ENCODE measurements around the gene PKN3. TPM values are rescaled to one million over a fixed set of nuclear protein-coding genes. Genes with fewer than 3 reads are reported as not detected.
"Not testable (repeated sequence)": the region's sequence is repeated elsewhere in the genome, so short reads cannot be mapped to it uniquely, and the experiment has no call there.

Gene PKN3
- total and polyA plus RNA-seq, 2 of the 13 experiments (the other 11 are each of a cell fraction or from before 2014, with no cell fraction given), result 10.5 to 13.2 TPM

- no peak overlapping the region for H2AFZ ChIP-seq (ENCODE audit: low read length)
- peak overlapping the region; percentile 71 to 81 (median 77) for H3K4me3 ChIP-seq (replicated peaks in 1 of 3; ENCODE audit: insufficient read depth in 1 of 3, low read depth in 2 of 3, low read length in 3 of 3)
- H3K27ac ChIP-seq (ENCODE audit: extremely low read length, insufficient read depth, low read length), result peak overlapping the region; percentile 61
- H3K4me2 ChIP-seq (ENCODE audit: low read depth, low read length), result peak overlapping the region; percentile 74
- FAIRE-seq (no peak), ATAC-seq (no peak), DNase-seq (ENCODE audit: low spot score) (no peak)
- H3K36me3 ChIP-seq (replicated peaks in 1 of 2; ENCODE audit: control insufficient read depth in 1 of 2, insufficient read depth in 2 of 2, low read length in 2 of 2), result peaks cover 6 to 32% of the 10 kb centered on the region in 2 experiments; a peak in 4 of 5 replicates
- no TSS peak for BruUV-seq (replicated peaks)
- H3K9me3 ChIP-seq (ENCODE audit: low read length), result peaks cover 3% of the 10 kb centered on the region; the same call in 1 of the 2 replicates
- intact Hi-C loops (cut with micrococcal nuclease; ENCODE audit: unreplicated experiment), result no loop called here
- H3K4me1 ChIP-seq (ENCODE audit: insufficient read depth, low read length), result peaks cover 48% of the 10 kb centered on the region
- TF ChIP-seq HIVEP1 (CRISPR knock-in tag; IDR thresholded peaks at IDR 0.05) (no peak), ZNF543 (CRISPR knock-in tag; IDR thresholded peaks at IDR 0.05) (no peak), ARNTL (CRISPR knock-in tag; IDR thresholded peaks at IDR 0.05) (no peak), ZNF652 (CRISPR knock-in tag; IDR thresholded peaks at IDR 0.05; ENCODE audit: borderline replicate concordance, low read depth) (no peak), ZNF761 (CRISPR knock-in tag; conservative IDR thresholded peaks at IDR 0.05) (0 out of 2 replicates have a peak, but pooled peaks have one; percentile 16), ZSCAN20 (CRISPR knock-in tag; IDR thresholded peaks at IDR 0.05; ENCODE audit: borderline replicate concordance) (no peak), ZSCAN29 (CRISPR knock-in tag; conservative IDR thresholded peaks at IDR 0.05) (no peak), SIX1 (CRISPR knock-in tag; IDR thresholded peaks at IDR 0.05; ENCODE audit: borderline replicate concordance) (no peak)
- H3K79me2 ChIP-seq (ENCODE audit: insufficient read depth, low read length), result peaks cover 41% of the 10 kb centered on the region
- ChIA-PET POLR2A (interaction anchor here (0.8 kb wide), 1 partner anchor 33 kb away, joined by 4 read pairs; the partner anchor contains the start of gene DYNC2I2), CTCF (ENCODE audit: low intra/inter-chr PET ratio, low total read pairs) (no interaction called here)
- 2% methylated on average over 5 of the region's 5 CpGs for WGBS (ENCODE audit: low lambda C conversion rate)
- in situ Hi-C loops (cut with HindIII; ENCODE audit: extremely low pct_ligation_motif_present, low pct_unique_long_range_greater_than_20kb), result no loop called here
- peak overlapping the region; percentile 83 for H3K9ac ChIP-seq (ENCODE audit: insufficient read depth, low read depth, low read length)
- peaks cover 19% of the 10 kb centered on the region for H4K20me1 ChIP-seq (ENCODE audit: insufficient read depth, low read length)
- H3K27me3 ChIP-seq (ENCODE audit: control insufficient read depth in 1 of 2, insufficient read depth in 2 of 2, low read length in 2 of 2), result no peaks in the 10 kb centered on the region
These were observed 11.6 kb upstream of the PKN3 start for GRCh38 chr9:128690684-128691034.

GRCh38 chr9:128693738-128694137 is 8.6 kb upstream of the PKN3 start:
- H3K9ac ChIP-seq (ENCODE audit: insufficient read depth, low read depth, low read length); H3K9me3 ChIP-seq (ENCODE audit: low read length); H3K27me3 ChIP-seq (ENCODE audit: control insufficient read depth in 1 of 2, insufficient read depth in 2 of 2, low read length in 2 of 2); FAIRE-seq; intact Hi-C loops (cut with micrococcal nuclease; ENCODE audit: unreplicated experiment); DNase-seq (ENCODE audit: low spot score); ATAC-seq; CTCF ChIA-PET (ENCODE audit: low intra/inter-chr PET ratio, low total read pairs); H3K4me3 ChIP-seq (replicated peaks in 1 of 3; ENCODE audit: insufficient read depth in 1 of 3, low read depth in 2 of 3, low read length in 3 of 3); H3K4me2 ChIP-seq (ENCODE audit: low read depth, low read length); in situ Hi-C loops (cut with HindIII; ENCODE audit: extremely low pct_ligation_motif_present, low pct_unique_long_range_greater_than_20kb); POLR2A ChIA-PET; H3K27ac ChIP-seq (ENCODE audit: extremely low read length, insufficient read depth, low read length); H2AFZ ChIP-seq (ENCODE audit: low read length); BruUV-seq (replicated peaks): not testable (repeated sequence)
- Histone ChIP-seq H4K20me1 (ENCODE audit: insufficient read depth, low read length) (peaks cover 19% of the 10 kb centered on the region), H3K79me2 (ENCODE audit: insufficient read depth, low read length) (peaks cover 34% of the 10 kb centered on the region), H3K4me1 (ENCODE audit: insufficient read depth, low read length) (peaks cover 26% of the 10 kb centered on the region), H3K36me3 (replicated peaks in 1 of 2; ENCODE audit: control insufficient read depth in 1 of 2, insufficient read depth in 2 of 2, low read length in 2 of 2) (peaks cover 6 to 32% of the 10 kb centered on the region in 2 experiments; a peak in 4 of 5 replicates)
- 93% methylated on average over 3 of the region's 3 CpGs for WGBS (ENCODE audit: low lambda C conversion rate)
